ENCODE results near the gene FDXR.

FDXR gene

DNA sequence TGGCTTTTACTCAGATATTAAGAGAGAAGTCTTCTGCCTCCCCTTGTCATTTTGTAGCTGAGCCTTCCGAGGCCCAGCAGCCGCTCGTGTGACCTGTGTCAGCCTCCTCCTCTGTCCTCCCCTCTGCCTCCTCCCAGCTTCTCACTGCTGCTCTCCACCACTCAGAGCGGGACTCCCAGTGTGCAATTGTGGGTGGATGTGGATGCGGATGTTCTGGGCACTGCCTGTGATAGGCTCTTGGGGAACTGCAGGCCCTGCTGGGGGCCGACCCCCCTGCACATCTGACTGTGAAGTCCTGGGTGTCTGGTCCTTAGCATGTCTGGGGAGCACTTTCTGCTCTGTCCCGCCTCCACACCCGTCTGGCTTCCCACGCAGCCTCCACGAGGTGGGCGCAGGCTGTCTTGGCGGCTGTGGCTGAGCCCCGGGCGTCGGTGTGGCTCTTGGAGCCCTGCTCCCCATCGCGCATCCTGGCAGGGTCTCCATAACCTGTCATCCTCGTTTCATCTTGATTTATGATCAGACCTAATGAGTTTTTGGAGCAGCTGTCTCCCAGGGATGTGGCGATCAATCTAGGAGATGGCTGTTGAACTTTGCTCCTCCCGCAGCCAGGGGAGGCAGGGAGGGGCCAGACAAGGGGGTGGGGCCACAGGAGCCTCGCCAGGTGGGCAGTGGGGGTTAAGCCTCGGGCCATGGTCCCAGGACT is 41.2 kb downstream of the FDXR start:
- no peak for DNase-seq (ENCODE audit: low read depth)
- TF ChIP-seq CTCF (IDR thresholded peaks at IDR 0.05; ENCODE audit: insufficient read depth, low read depth, low read length, missing control alignments), result no peak
- no peak overlapping the region for H3K4me3 ChIP-seq (ENCODE audit: low read depth, low read length)

- no peak for TF ChIP-seq CTCF (IDR thresholded peaks at IDR 0.05; ENCODE audit: insufficient read depth, low read depth, low read length, missing control alignments)
- H3K4me3 ChIP-seq (ENCODE audit: low read depth, low read length), result no peak overlapping the region
- DNase-seq (ENCODE audit: low read depth), result no peak
Observed at GRCh38 chr17:74830861-74831260, 41.9 kb downstream of the FDXR start.

DNA sequence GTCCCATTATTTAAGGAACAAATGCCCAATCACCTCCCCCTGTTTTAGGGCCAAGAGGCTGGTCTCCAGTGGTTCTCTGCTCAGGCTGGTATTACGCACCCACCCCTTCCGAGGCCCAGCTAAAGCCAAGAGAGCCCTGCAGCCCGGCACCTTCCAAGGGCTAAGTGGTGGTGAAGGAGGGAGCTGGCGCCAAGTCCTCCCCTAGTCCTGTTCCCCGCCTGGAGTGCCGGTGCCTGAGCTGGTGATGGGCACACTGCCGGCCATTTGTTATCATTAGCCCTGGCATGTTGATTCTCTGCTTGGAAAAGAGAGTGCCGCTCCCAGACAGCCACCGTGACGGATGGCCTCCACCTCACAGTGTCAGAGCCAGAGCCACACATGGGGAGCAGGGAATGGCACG is 45.0 kb downstream of the FDXR start:
- no peak for TF ChIP-seq CTCF (IDR thresholded peaks at IDR 0.05; ENCODE audit: insufficient read depth, low read depth, low read length, missing control alignments)
- no peak overlapping the region for H3K4me3 ChIP-seq (ENCODE audit: low read depth, low read length)
- no peak for DNase-seq (ENCODE audit: low read depth)

GRCh38 chr17:74825952-74826719 is 46.7 kb downstream of the FDXR start:
- TF ChIP-seq CTCF (IDR thresholded peaks at IDR 0.05; ENCODE audit: insufficient read depth, low read depth, low read length, missing control alignments), result no peak
- no peak for DNase-seq (ENCODE audit: low read depth)
- no peak overlapping the region for H3K4me3 ChIP-seq (ENCODE audit: low read depth, low read length)

DNA sequence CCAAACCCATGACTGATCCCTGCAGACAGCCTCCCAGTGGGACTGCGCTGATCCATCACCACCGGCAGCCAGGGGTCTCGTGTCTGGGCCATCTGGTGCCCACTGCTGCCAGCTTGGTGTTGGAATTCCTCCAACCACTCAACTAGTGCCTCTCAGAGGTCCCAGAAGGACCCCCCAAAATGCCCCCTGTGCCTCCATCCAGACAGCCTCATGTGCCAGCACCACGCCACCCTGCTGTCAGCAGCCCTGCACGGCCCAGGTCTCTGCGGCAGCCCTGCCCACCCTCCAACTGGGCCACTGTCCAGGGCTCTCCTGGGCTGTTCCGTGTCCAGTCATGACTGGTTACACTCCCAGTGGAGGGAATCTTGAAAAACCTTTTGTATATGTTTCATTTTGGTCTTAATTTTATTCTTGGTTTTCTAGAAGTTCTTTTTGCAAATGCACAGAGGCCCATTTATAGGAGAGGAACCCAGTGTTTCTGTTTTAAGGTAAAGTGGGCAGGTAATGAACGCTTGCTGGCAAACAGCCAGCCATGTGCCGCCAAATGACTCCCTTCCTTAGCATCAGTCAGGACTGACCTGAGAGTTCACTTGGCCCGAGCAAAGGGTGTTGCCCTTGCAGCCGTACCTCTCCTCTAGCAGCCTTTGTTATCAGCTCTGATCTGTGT is 47.7 kb downstream of the FDXR start:
- DNase-seq (ENCODE audit: low read depth), result no peak
- no peak for TF ChIP-seq CTCF (IDR thresholded peaks at IDR 0.05; ENCODE audit: insufficient read depth, low read depth, low read length, missing control alignments)
- no peak overlapping the region for H3K4me3 ChIP-seq (ENCODE audit: low read depth, low read length)

DNA sequence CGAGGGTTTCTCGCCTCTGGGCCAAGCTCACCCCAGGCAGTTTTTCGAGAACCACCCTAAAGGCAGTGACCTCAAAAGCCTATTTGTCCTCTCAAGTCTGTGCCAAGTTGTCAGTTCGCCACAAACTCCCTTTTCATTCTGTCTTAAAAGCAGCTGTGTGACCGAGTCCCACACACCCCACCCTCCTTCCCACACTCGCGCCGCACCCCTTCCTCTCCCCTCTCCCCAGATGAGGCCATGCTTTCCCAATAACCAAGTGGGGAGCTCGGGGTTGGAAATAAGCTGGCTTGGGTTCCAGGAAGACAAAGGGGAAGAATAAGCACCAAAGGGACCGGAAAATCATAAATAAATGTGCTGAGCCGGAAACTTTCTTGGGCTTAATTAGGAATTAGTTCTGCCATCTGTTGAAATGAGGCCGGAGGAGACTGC is 49.8 kb downstream of the FDXR start:
- no peak for DNase-seq (ENCODE audit: low read depth)
- H3K4me3 ChIP-seq (ENCODE audit: low read depth, low read length), result no peak overlapping the region
- TF ChIP-seq CTCF (IDR thresholded peaks at IDR 0.05; ENCODE audit: insufficient read depth, low read depth, low read length, missing control alignments), result no peak

Measured in GM12865 (cell line).